GM12891 (cell line): Measurements from ENCODE around the gene BAZ1A.

Source experiments
- DNase-seq: peaks from one replicate; pipeline ENCODE4 v3.0.0; 2011; ENCODE audit warnings: low spot score; ENCODE audit not compliant: insufficient read length
- FAIRE-seq: peaks from 2 replicates; lab custom pipeline; 2011; peaks lifted over from hg19 to GRCh38; lab: Jason Lieb, UNC
- PAX5 ChIP-seq: IDR thresholded peaks from 2 replicates; pipeline ENCODE4 v1.6.1; 2011; ENCODE audit warnings: low read length, moderate library complexity, mild to moderate bottlenecking; ENCODE audit not compliant: insufficient read depth, severe bottlenecking
- POLR2A ChIP-seq: IDR thresholded peaks from 2 replicates; pipeline ENCODE4 v1.6.1; 2011; ENCODE audit warnings: low read depth, low read length, control low read depth
- POLR2AphosphoS5 ChIP-seq: IDR thresholded peaks from 2 replicates; pipeline ENCODE4 v1.6.1; 2011; ENCODE audit warnings: low read depth, low read length, control low read depth
- POU2F2 ChIP-seq: IDR thresholded peaks from 2 replicates; pipeline ENCODE4 v1.6.1; 2011; ENCODE audit warnings: low read depth, mild to moderate bottlenecking, control low read depth, low read length, moderate library complexity
- SPI1 ChIP-seq: IDR thresholded peaks from 2 replicates; pipeline ENCODE4 v1.6.1; 2011; ENCODE audit warnings: low read depth, low read length, control low read depth
- TAF1 ChIP-seq: IDR thresholded peaks from 2 replicates; pipeline ENCODE4 v1.6.1; 2011; ENCODE audit warnings: low read depth, low read length, control low read depth

Gene BAZ1A

GRCh38 chr14:34794941-34795340 is 80.2 kb downstream of the BAZ1A start:
- TF ChIP-seq TAF1, result no peak
- no peak for TF ChIP-seq POLR2AphosphoS5
- TF ChIP-seq POLR2A, result no peak
- no peak for TF ChIP-seq SPI1
- TF ChIP-seq POU2F2, result no peak
- TF ChIP-seq PAX5, result no peak
- no peak for FAIRE-seq
- no peak for DNase-seq

- DNase-seq (no peak), FAIRE-seq (no peak)
- no peak for TF ChIP-seq POLR2AphosphoS5
These were observed 80.9 kb downstream of the BAZ1A start for GRCh38 chr14:34794217-34794616.

- TF ChIP-seq POLR2A (no peak), POU2F2 (no peak), TAF1 (no peak), POLR2AphosphoS5 (no peak), SPI1 (no peak), PAX5 (no peak)
- FAIRE-seq (no peak), DNase-seq (no peak)
These were observed 82.6 kb downstream of the BAZ1A start for GRCh38 chr14:34792598-34792997.

- peak; percentile 85 for FAIRE-seq
- TF ChIP-seq SPI1 (peak; percentile 81), POU2F2 (no peak)
- peak; percentile 11 for DNase-seq
These were observed 89.7 kb downstream of the BAZ1A start for GRCh38 chr14:34785223-34786006.

GRCh38 chr14:34782031-34782430 is 93.1 kb downstream of the BAZ1A start:
- FAIRE-seq, result no peak
- TF ChIP-seq POLR2AphosphoS5 (no peak), TAF1 (no peak), POLR2A (no peak), SPI1 (no peak), PAX5 (no peak), POU2F2 (no peak)
- no peak for DNase-seq

DNA sequence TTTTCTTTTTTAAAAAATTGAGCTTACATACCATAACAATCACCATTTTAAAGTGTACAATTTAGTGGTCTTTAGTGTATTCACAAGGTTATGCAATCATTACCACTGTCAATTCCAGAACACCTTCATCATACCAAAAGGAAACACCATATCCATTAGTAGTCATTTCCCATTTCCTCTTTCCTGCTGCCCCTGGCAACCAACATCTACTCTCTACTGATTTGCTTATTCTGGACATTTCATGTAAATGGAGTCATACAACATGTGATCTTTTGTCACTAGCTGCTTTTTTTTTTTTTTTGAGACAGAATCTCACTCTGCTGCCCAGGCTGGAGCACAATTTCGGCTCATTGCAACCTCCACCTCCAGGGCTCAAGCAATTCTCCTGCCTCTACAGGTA is 93.9 kb downstream of the BAZ1A start:
- TF ChIP-seq PAX5, result no peak
- TF ChIP-seq SPI1, result peak; percentile 90
- FAIRE-seq, result peak; percentile 41
- no peak for DNase-seq

DNA sequence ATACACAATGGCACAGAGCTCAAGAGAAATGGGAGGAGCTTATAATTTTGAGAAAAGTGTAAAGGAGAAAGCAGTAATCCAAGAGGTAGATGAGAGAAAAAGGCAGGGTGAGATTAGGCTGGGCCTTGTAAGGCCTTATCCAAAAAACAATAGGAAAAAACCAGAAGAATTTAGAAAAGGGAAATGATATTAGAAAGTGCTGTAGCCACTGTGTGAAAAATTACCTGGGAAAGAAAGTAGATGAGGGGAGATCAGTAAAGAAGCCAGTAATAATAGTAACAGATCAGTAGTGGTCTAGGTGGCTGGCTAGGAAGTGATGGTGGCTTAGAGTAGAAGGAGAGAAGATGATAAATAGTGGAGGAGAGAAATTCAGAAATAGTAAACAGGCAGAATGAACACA is 94.5 kb downstream of the BAZ1A start:
- FAIRE-seq (no peak), DNase-seq (no peak)
- TF ChIP-seq POLR2A (no peak), PAX5 (no peak), TAF1 (no peak), POU2F2 (no peak), POLR2AphosphoS5 (no peak), SPI1 (no peak)

- FAIRE-seq, result no peak
- TF ChIP-seq SPI1 (no peak), POLR2AphosphoS5 (no peak), PAX5 (no peak), POU2F2 (no peak), POLR2A (no peak), TAF1 (no peak)
- no peak for DNase-seq
These were observed 96.4 kb downstream of the BAZ1A start for GRCh38 chr14:34778744-34779143.

DNA sequence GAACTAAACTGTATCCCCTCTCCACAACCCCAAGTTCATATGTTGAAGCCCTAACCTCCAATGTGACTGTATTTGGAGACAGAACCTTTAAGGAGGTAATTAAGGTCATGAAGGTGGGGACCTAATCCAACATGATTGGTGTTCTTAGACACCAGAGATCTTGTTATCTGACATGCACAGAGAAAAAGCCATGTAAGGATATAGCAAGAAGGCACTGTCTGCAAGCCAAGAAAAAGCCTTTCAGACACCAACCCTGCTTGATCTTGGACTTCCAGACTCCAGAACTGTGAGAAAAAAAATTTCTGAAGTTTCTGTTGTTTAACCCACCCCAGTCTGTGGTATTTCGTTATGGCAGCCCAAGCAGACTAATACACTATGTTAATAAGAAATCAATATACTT is 98.5 kb downstream of the BAZ1A start:
- TF ChIP-seq PAX5, result no peak
- no peak for TF ChIP-seq POLR2AphosphoS5
- no peak for TF ChIP-seq POLR2A
- no peak for TF ChIP-seq TAF1
- no peak for TF ChIP-seq SPI1
- TF ChIP-seq POU2F2, result no peak
- DNase-seq (no peak), FAIRE-seq (no peak)

DNA sequence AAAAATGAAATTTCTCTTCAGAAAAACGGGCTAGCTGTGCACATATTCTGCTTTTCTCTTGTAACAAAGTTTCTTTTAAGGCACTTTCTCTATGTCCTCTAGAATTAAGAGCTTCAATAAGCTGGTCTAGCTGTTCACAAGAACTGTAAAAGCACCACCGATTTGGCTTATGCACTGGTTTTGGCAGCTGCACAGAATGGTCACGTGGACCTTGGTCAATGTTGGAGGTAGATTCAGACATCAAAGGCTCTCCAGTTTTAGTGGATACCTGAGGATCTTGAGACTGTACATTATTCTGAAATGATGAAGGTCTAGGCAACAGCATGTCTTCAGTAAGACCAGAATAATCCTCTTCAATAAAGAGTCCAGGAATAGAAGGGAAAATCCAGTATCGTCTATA is 99.2 kb downstream of the BAZ1A start:
- FAIRE-seq (no peak), DNase-seq (no peak)
- TF ChIP-seq TAF1 (no peak), POLR2A (no peak), POLR2AphosphoS5 (no peak), PAX5 (no peak)

GRCh38 chr14:34775342-34775741 is 99.8 kb downstream of the BAZ1A start:
- TF ChIP-seq TAF1, result no peak
- no peak for TF ChIP-seq POU2F2
- no peak for TF ChIP-seq PAX5
- no peak for TF ChIP-seq POLR2AphosphoS5
- no peak for FAIRE-seq
- DNase-seq, result no peak
